B cell (primary cell): ENCODE data around the gene PLD1. TPM values are rescaled to one million over a fixed set of nuclear protein-coding genes. Genes with fewer than 3 reads are reported as not detected.

Experiments used
- ATAC-seq: fragments of 200-7000 bp; cut with Tn5 transposase; one replicate; pipeline ENCODE4 v1.10.0; 2021; ENCODE audit warnings: low read depth, mild to moderate bottlenecking, moderate number of reproducible peaks, moderate library complexity
- CTCF ChIA-PET: fragments of 350-600 bp; sonication (Branson Sonifier 250); formaldehyde crosslinking; loops from one replicate; lab custom pipeline; 2021; ENCODE audit warnings: antibody characterized with exemption, inconsistent platforms; lab: Charles Lee
- POLR2A ChIA-PET: fragments of 350-600 bp; sonication (Branson Sonifier 250); formaldehyde crosslinking; loops from one replicate; lab custom pipeline; 2021; ENCODE audit warnings: antibody characterized with exemption; lab: Charles Lee
- DNase-seq: peaks from one replicate; pipeline ENCODE4 v3.0.0; 2013
- H2AFZ ChIP-seq: 2 replicates; pipeline ENCODE4 v1.6.1; 2012; ENCODE audit warnings: mild to moderate bottlenecking, low read depth, low read length; ENCODE audit not compliant: insufficient read depth, poor library complexity, severe bottlenecking
- H3K27ac ChIP-seq, 2 donors: 1 replicate in 1 of 2; 2 replicates in 1 of 2; pipeline ENCODE4 v1.5.1; 2012 to 2013; ENCODE audit warnings: low read length in 2 of 2, mild to moderate bottlenecking in 2 of 2, moderate library complexity in 1 of 2
- H3K27me3 ChIP-seq, 4 experiments: fragments of 200-600 bp in 1 of 4; sonication (generic) in 1 of 4; replicated peaks in 1 of 4; 1 replicate in 2 of 4; 2 replicates in 2 of 4; pipeline versions ENCODE4 v1.6.1 to v1.7.0; 2013 to 2016; ENCODE audit warnings: low read length in 3 of 4, mild to moderate bottlenecking in 2 of 4, mixed read lengths in 1 of 4, moderate library complexity in 1 of 4; ENCODE audit not compliant: insufficient read depth in 4 of 4, control insufficient read depth in 3 of 4; ENCODE audit errors: control extremely low read depth in 1 of 4
- H3K36me3 ChIP-seq, 2 experiments: replicated peaks in 1 of 2; 1 replicate in 1 of 2; 2 replicates in 1 of 2; pipeline versions ENCODE4 v1.6.1 to v1.7.1; 2013; ENCODE audit warnings: low read length in 1 of 2; ENCODE audit not compliant: insufficient read depth in 2 of 2, control insufficient read depth in 1 of 2; ENCODE audit errors: control extremely low read depth in 1 of 2, extremely low read depth in 1 of 2
- H3K4me1 ChIP-seq, 2 donors: fragments of 200-600 bp in 1 of 2; sonication (generic) in 1 of 2; 1 replicate in 1 of 2; 2 replicates in 1 of 2; pipeline versions ENCODE4 v1.5.1 to v1.6.1; 2013 to 2017; ENCODE audit warnings: low read length in 2 of 2; ENCODE audit not compliant: control insufficient read depth in 2 of 2, insufficient read depth in 2 of 2
- H3K4me2 ChIP-seq: replicated peaks from 2 replicates; pipeline ENCODE3; 2012; ENCODE audit warnings: mild to moderate bottlenecking, low read depth, low read length; ENCODE audit not compliant: poor library complexity, severe bottlenecking
- H3K4me3 ChIP-seq, 5 experiments: fragments of 200-600 bp in 1 of 5; sonication (generic) in 1 of 5; 1 replicate in 3 of 5; 2 replicates in 2 of 5; pipeline versions ENCODE4 v1.5.1 to v1.7.0; 2011 to 2016; ENCODE audit warnings: low read length in 4 of 5, mild to moderate bottlenecking in 4 of 5, low read depth in 2 of 5, control low read depth in 1 of 5, moderate library complexity in 1 of 5; ENCODE audit not compliant: insufficient read depth in 1 of 5; ENCODE audit errors: control extremely low read depth in 1 of 5, extremely low read depth in 1 of 5
- H3K79me2 ChIP-seq: fragments of 200-600 bp; sonication (generic); one replicate; pipeline ENCODE4 v1.6.0; 2016; ENCODE audit warnings: low read length; ENCODE audit not compliant: control insufficient read depth, insufficient read depth
- H3K9ac ChIP-seq: fragments of 200-600 bp; sonication (generic); 2 replicates; pipeline ENCODE4 v1.6.1; 2017; ENCODE audit warnings: mild to moderate bottlenecking, low read length, moderate library complexity
- H3K9me3 ChIP-seq, 3 donors: one replicate each; pipeline versions ENCODE4 v1.6.1 to v1.7.1; 2013; ENCODE audit warnings: low read length in 2 of 3; ENCODE audit not compliant: control insufficient read depth in 2 of 3, insufficient read depth in 1 of 3; ENCODE audit errors: control extremely low read depth in 1 of 3
- H4K20me1 ChIP-seq: 2 replicates; pipeline ENCODE4 v1.6.0; 2012; ENCODE audit warnings: mild to moderate bottlenecking, low read length; ENCODE audit not compliant: insufficient read depth, control insufficient read depth, poor library complexity, severe bottlenecking
- H3K27ac Mint-ChIP-seq: one replicate; pipeline ENCODE4 v1.8.0; 2021; ENCODE audit warnings: mixed read lengths
- H3K27me3 Mint-ChIP-seq: one replicate; pipeline ENCODE4 v1.8.0; 2021; ENCODE audit warnings: mixed read lengths
- H3K4me1 Mint-ChIP-seq: one replicate; pipeline ENCODE4 v1.8.0; 2021; ENCODE audit warnings: mixed read lengths
- H3K4me3 Mint-ChIP-seq: one replicate; pipeline ENCODE4 v1.8.0; 2021; ENCODE audit warnings: mixed read lengths
- H3K9me3 Mint-ChIP-seq: one replicate; pipeline ENCODE4 v1.8.0; 2022; ENCODE audit warnings: mixed read lengths; ENCODE audit not compliant: insufficient read depth
- CTCF ChIP-seq: fragments of 200-600 bp; IDR thresholded peaks from one replicate; pipeline ENCODE4 v1.8.0; 2022; ENCODE audit warnings: antibody characterized with exemption, mild to moderate bottlenecking
- EZH2 ChIP-seq: IDR thresholded peaks from 2 replicates; pipeline ENCODE4 v1.6.1; 2012; ENCODE audit warnings: borderline replicate concordance, low read depth, mild to moderate bottlenecking, moderate library complexity, low read length; ENCODE audit not compliant: insufficient read depth, poor library complexity, severe bottlenecking
- WGBS: methylation state at CpG from one replicate; pipeline ENCODE4 v1.1.5; 2013; ENCODE audit warnings: missing lambda C conversion rate; ENCODE audit not compliant: insufficient coverage; 5-methylcytosine and 5-hydroxymethylcytosine counted together
- intact Hi-C: fragments of 100-400 bp; cut with micrococcal nuclease; formaldehyde crosslinking; loops from one replicate; pipeline ENCODE4 v1.10.0; 2022
- polyA plus RNA-seq: library from polyadenylated mRNA; depleted of rRNA; stranded (reverse); fragments of >200 nt; gene quantifications from 2 replicates; pipeline ENCODE4 v1.2.3, GENCODE V29; 2012
- total RNA-seq, 2 donors: library from RNA; stranded (reverse); fragments of 120-200 nt in 1 of 2; gene quantifications; 1 replicate in 1 of 2; 2 replicates in 1 of 2; pipeline versions ENCODE4 v1.2.3 to v1.2.4, GENCODE V29; 2013 to 2022

PLD1 gene
- total and polyA plus RNA-seq, 2 donors (not counting 1 experiment from before 2014, with no cell fraction given): 0.24 to 0.52 TPM

GRCh38 chr3:171616798-171617197 is 193.5 kb downstream of the PLD1 start:
- Mint-ChIP-seq H3K9me3 (no peaks in the 10 kb centered on the region), H3K27me3 (peaks cover 11% of the 10 kb centered on the region), H3K4me1 (no peaks in the 10 kb centered on the region), H3K4me3 (no peak overlapping the region), H3K27ac (no peak overlapping the region)
- no peaks in the 10 kb centered on the region for H3K79me2 ChIP-seq
- POLR2A ChIA-PET: no interaction called here
- no peaks in the 10 kb centered on the region for H3K27me3 ChIP-seq
- 100% methylated on average over 3 of the region's 4 CpGs for WGBS
- ATAC-seq: no peak
- H2AFZ ChIP-seq: no peak overlapping the region
- TF ChIP-seq EZH2: no peak
- TF ChIP-seq CTCF: no peak
- no peaks in the 10 kb centered on the region for H4K20me1 ChIP-seq
- intact Hi-C loops: loop anchor here (10.0 kb wide), 1 partner anchor 728 kb away; no protein-coding TSS in a partner anchor
- CTCF ChIA-PET: no interaction called here
- no peak overlapping the region for H3K4me2 ChIP-seq
- no peak for DNase-seq
- no peaks in the 10 kb centered on the region for H3K4me1 ChIP-seq
- no peak overlapping the region for H3K4me3 ChIP-seq
- H3K27ac ChIP-seq: no peak overlapping the region
- no peak overlapping the region for H3K9ac ChIP-seq
- H3K36me3 ChIP-seq: no peaks in the 10 kb centered on the region
- H3K9me3 ChIP-seq: no peaks in the 10 kb centered on the region

GRCh38 chr3:171615686-171616085 is 194.6 kb downstream of the PLD1 start:
- Histone ChIP-seq H3K4me1 (no peaks in the 10 kb centered on the region), H3K36me3 (no peaks in the 10 kb centered on the region), H4K20me1 (no peaks in the 10 kb centered on the region), H3K4me3 (no peak overlapping the region), H3K9ac (no peak overlapping the region), H2AFZ (no peak overlapping the region), H3K27ac (no peak overlapping the region), H3K9me3 (no peaks in the 10 kb centered on the region), H3K27me3 (no peaks in the 10 kb centered on the region), H3K4me2 (no peak overlapping the region), H3K79me2 (no peaks in the 10 kb centered on the region)
- DNase-seq (no peak), ATAC-seq (no peak)
- TF ChIP-seq EZH2 (no peak), CTCF (no peak)
- H3K4me3 Mint-ChIP-seq: no peak overlapping the region
- intact Hi-C loops: loop anchor here (10.0 kb wide), 1 partner anchor 729 kb away; no protein-coding TSS in a partner anchor
- H3K9me3 Mint-ChIP-seq: no peaks in the 10 kb centered on the region
- CTCF ChIA-PET: no interaction called here
- peaks cover 11% of the 10 kb centered on the region for H3K27me3 Mint-ChIP-seq
- no peak overlapping the region for H3K27ac Mint-ChIP-seq
- POLR2A ChIA-PET: no interaction called here
- H3K4me1 Mint-ChIP-seq: no peaks in the 10 kb centered on the region
- WGBS: no CpG with 5 or more reads among the region's 1 CpG
